CD4-positive, alpha-beta T cell (primary cell): ENCODE data around the gene CCR7. TPM values are rescaled to one million over a fixed set of nuclear protein-coding genes. Genes with fewer than 3 reads are reported as not detected.

Source experiments
- ATAC-seq: fragments of 200-7000 bp; cut with Tn5 transposase; one replicate; pipeline ENCODE4 v1.10.0; 2022; ENCODE audit warnings: mild to moderate bottlenecking; ENCODE audit not compliant: poor library complexity
- CTCF ChIA-PET: fragments of 350-600 bp; sonication (Branson Sonifier 250); formaldehyde crosslinking; loops from one replicate; lab custom pipeline; 2021; ENCODE audit warnings: antibody characterized with exemption, inconsistent platforms; lab: Charles Lee
- POLR2A ChIA-PET: fragments of 350-600 bp; sonication (Branson Sonifier 250); formaldehyde crosslinking; loops from one replicate; lab custom pipeline; 2021; ENCODE audit warnings: antibody characterized with exemption, inconsistent platforms; lab: Charles Lee
- DNase-seq, 14 experiments: peaks; one replicate each; pipeline ENCODE4 v3.0.0-alpha.2; 2013 to 2020; ENCODE audit warnings: mixed read lengths in 2 of 14
- H3K27ac ChIP-seq, 2 donors: one replicate each; pipeline versions ENCODE4 v1.5.1 to v1.7.0; 2013; ENCODE audit warnings: low read length in 2 of 2, low read depth in 1 of 2, mild to moderate bottlenecking in 1 of 2
- H3K27me3 ChIP-seq, 2 experiments: 1 replicate in 1 of 2; 2 replicates in 1 of 2; pipeline versions ENCODE4 v1.6.1 to v1.7.0; 2013; ENCODE audit warnings: low read length in 2 of 2, control low read depth in 1 of 2, mild to moderate bottlenecking in 1 of 2, moderate library complexity in 1 of 2; ENCODE audit not compliant: insufficient read depth in 2 of 2, control insufficient read depth in 1 of 2
- H3K36me3 ChIP-seq: one replicate; pipeline ENCODE4 v1.6.1; 2013; ENCODE audit warnings: low read length, control low read depth; ENCODE audit not compliant: insufficient read depth
- H3K4me1 ChIP-seq: one replicate; pipeline ENCODE4 v1.6.1; 2013; ENCODE audit warnings: low read length, control low read depth; ENCODE audit not compliant: insufficient read depth
- H3K4me3 ChIP-seq: one replicate; pipeline ENCODE4 v1.5.1; 2013; ENCODE audit warnings: mild to moderate bottlenecking, low read length, moderate library complexity
- H3K9me3 ChIP-seq, 2 experiments: 1 replicate in 1 of 2; 2 replicates in 1 of 2; pipeline versions ENCODE4 v1.6.1 to v1.7.0; 2013; ENCODE audit warnings: low read length in 2 of 2, mild to moderate bottlenecking in 2 of 2, control low read depth in 1 of 2, moderate library complexity in 1 of 2; ENCODE audit not compliant: control insufficient read depth in 1 of 2, insufficient read depth in 1 of 2
- H3K27ac Mint-ChIP-seq: one replicate; pipeline ENCODE4 v1.8.0; 2020; ENCODE audit warnings: mixed read lengths
- H3K27me3 Mint-ChIP-seq: one replicate; pipeline ENCODE4 v1.8.0; 2021; ENCODE audit warnings: mixed read lengths
- H3K36me3 Mint-ChIP-seq: one replicate; pipeline ENCODE4 v1.8.0; 2021; ENCODE audit warnings: low read depth, mixed read lengths
- H3K4me1 Mint-ChIP-seq: one replicate; pipeline ENCODE4 v1.8.0; 2021; ENCODE audit warnings: low read depth, mixed read lengths
- H3K4me3 Mint-ChIP-seq: one replicate; pipeline ENCODE4 v1.8.0; 2020; ENCODE audit warnings: mild to moderate bottlenecking, mixed read lengths
- H3K9me3 Mint-ChIP-seq: one replicate; pipeline ENCODE4 v1.8.0; 2020; ENCODE audit warnings: mixed read lengths
- intact Hi-C, 2 experiments: fragments of 100-400 bp; cut with DNase I in 1 of 2; cut with micrococcal nuclease in 1 of 2; formaldehyde crosslinking; loops; one replicate each; pipeline versions ENCODE4 v1.15.1 to v1.9.0; 2023 to 2025; cut with DNase I, micrococcal nuclease
- total RNA-seq, 174 experiments: library from RNA in 2 of 174; stranded (reverse) in 2 of 174; gene quantifications; one replicate each; pipeline ENCODE4 v1.2.3 and lab custom pipeline; 2021 to 2026
- TF ChIP-seq, protein P1 (sequence below): fragments of 200-600 bp; IDR thresholded peaks from one replicate; pipeline ENCODE4 v1.8.0; 2022; ENCODE audit warnings: antibody characterized with exemption, mild to moderate bottlenecking

CCR7 gene
- total RNA-seq, 2 experiments from 2014 or later = 170 to 180 TPM

DNA sequence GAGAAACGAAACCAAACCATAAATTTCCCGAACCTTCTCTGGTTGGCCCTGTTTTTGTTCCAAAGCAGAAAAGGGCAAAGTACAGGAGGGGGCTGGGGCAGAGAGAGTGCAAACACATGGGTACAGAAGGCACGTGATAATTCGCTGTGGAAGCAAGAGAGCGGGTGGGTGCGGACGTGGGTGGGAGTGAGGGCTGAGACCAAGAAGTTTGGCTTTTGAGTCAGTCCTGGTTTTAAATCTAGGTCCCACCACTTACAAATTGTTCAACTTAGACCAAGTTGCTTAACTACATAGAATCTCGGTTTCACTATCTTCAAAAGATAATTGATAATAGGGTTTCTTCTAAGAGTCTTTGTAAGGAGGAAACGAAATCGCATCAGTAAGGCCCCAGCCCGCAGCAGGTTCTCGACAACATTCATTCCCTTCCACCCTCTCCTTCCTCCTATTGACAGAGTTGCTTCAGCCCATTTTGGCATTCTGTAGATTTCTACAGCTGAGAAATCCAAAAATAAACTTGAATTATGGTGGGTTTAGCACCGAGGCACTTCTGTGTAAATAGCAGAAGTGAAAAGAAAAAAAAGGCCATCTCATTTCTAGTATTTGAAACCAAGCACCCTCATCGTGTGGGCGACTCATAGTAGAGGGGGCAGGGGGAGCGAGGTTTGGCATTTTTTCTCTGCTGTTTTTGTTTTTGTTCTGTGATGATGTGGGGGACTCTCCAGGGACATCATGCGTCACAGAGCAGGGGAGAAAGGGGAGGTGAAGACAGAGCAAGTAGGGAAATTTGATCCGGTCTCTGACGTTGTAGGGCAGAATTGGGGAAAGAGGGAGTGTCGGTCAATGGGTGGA lies 33.6 kb upstream of the CCR7 start:
- Mint-ChIP-seq H3K4me1 (peaks cover 95% of the 10 kb centered on the region), H3K27me3 (no peaks in the 10 kb centered on the region), H3K4me3 (peak overlapping the region; percentile 71), H3K9me3 (peaks cover 2% of the 10 kb centered on the region), H3K36me3 (no peaks in the 10 kb centered on the region), H3K27ac (peak overlapping the region; percentile 98)
- Histone ChIP-seq H3K4me3 (peak overlapping the region; percentile 24), H3K4me1 (peaks cover 78% of the 10 kb centered on the region), H3K36me3 (no peaks in the 10 kb centered on the region), H3K9me3 (no peaks in the 10 kb centered on the region), H3K27ac (peak overlapping the region; percentile 95 to 99), H3K27me3 (no peaks in the 10 kb centered on the region)
- ChIA-PET CTCF (interaction anchor here (1.0 to 2.8 kb wide), 4 partner anchors 17 to 65 kb away, joined by 3 to 21 read pairs (median 10); no protein-coding TSS in a partner anchor), POLR2A (interaction anchor here (1.2 to 3.2 kb wide), 9 partner anchors 9 to 181 kb away, joined by 4 to 51 read pairs (median 23); partner anchors contain the start of genes CCR7 and TOP2A)
- peak; percentile 47 for ATAC-seq
- intact Hi-C loops = loop anchor here in 1 of 2 experiments (1.0 to 2.0 kb wide), 4 partner anchors 9 to 37 kb away; no protein-coding TSS in a partner anchor
- DNase-seq = peak in 13 of 14 experiments; percentile 38 to 94 (median 65)
- TF ChIP-seq, protein P1, sequence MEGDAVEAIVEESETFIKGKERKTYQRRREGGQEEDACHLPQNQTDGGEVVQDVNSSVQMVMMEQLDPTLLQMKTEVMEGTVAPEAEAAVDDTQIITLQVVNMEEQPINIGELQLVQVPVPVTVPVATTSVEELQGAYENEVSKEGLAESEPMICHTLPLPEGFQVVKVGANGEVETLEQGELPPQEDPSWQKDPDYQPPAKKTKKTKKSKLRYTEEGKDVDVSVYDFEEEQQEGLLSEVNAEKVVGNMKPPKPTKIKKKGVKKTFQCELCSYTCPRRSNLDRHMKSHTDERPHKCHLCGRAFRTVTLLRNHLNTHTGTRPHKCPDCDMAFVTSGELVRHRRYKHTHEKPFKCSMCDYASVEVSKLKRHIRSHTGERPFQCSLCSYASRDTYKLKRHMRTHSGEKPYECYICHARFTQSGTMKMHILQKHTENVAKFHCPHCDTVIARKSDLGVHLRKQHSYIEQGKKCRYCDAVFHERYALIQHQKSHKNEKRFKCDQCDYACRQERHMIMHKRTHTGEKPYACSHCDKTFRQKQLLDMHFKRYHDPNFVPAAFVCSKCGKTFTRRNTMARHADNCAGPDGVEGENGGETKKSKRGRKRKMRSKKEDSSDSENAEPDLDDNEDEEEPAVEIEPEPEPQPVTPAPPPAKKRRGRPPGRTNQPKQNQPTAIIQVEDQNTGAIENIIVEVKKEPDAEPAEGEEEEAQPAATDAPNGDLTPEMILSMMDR = no peak

DNA sequence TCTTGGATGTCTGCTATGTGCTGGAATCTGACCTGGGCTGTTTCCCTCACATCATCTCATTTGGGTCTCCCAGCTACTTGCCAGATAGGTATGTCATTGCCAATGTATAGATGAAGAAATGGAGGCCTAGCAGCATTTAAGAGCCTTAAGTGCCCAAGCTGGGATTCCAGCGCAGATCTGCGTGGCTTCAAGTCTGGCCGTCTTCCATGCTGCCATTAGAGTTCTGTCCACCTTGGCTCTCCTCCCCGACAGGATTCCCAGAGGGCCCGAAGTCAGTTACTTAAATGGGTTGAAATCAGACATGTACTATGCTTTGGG lies 33.0 kb upstream of the CCR7 start:
- Histone ChIP-seq H3K4me1 (peaks cover 72% of the 10 kb centered on the region), H3K4me3 (peak overlapping the region; percentile 24), H3K36me3 (no peaks in the 10 kb centered on the region), H3K27ac (peak overlapping the region; percentile 95 to 99), H3K27me3 (no peaks in the 10 kb centered on the region), H3K9me3 (no peaks in the 10 kb centered on the region)
- Mint-ChIP-seq H3K9me3 (peaks cover 2% of the 10 kb centered on the region), H3K27me3 (no peaks in the 10 kb centered on the region), H3K4me3 (peak overlapping the region; percentile 71), H3K36me3 (no peaks in the 10 kb centered on the region), H3K4me1 (peaks cover 97% of the 10 kb centered on the region), H3K27ac (peak overlapping the region; percentile 98)
- ChIA-PET POLR2A (interaction anchor here (0.6 to 3.2 kb wide), 14 partner anchors 10 to 1091 kb away, joined by 3 to 51 read pairs (median 16); partner anchors contain the start of genes CCR7, EIF1 and TOP2A), CTCF (interaction anchor here (0.7 to 2.8 kb wide), 5 partner anchors 17 to 65 kb away, joined by 3 to 21 read pairs (median 4); no protein-coding TSS in a partner anchor)
- TF ChIP-seq, protein P1 = no peak
- ATAC-seq (no peak), DNase-seq (no peak)
- intact Hi-C loops = loop anchor here in 1 of 2 experiments (2.0 kb wide), 1 partner anchor 15 kb away; no protein-coding TSS in a partner anchor

DNA sequence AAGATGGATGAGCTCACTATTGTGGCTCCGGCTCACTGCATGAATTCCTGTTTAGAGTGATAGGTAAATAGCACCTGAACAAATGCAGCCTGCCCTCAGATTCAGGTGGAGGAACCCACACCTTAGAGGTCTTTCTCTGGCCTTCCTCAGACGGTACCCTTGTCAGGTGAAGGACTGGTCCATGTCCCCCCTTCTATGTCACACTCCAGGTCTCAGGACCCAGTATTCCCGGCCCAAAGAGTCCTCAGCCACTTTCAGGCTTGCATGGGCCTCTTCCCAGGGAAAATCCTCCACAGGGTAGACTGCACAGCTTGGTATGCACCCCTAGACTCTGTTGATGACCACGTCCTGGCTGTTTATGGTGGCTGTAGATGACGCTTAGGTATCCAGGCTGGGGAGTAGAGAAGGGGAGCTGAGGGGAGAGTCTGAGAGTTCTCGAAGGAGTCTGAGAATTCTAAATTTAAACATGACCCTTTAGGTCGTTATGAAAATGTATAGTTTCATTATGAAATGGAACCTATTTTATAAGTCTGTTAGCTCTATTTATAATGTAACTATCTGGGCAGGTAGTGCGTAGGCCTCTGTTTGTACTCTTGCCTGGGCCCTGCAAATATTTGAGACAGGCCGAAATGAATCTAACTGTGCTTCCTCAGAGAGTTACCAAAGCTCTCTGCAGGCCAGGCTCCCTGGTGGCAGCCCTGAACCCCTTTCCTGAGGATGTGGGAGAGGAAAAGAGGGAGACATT lies 32.5 kb upstream of the CCR7 start:
- ATAC-seq (peak; percentile 6), DNase-seq (peak in 1 of 14 experiments; percentile 36)
- Mint-ChIP-seq H3K27ac (peak overlapping the region; percentile 98), H3K4me1 (peaks cover 97% of the 10 kb centered on the region), H3K4me3 (peak overlapping the region; percentile 77), H3K9me3 (peaks cover 2% of the 10 kb centered on the region), H3K27me3 (no peaks in the 10 kb centered on the region), H3K36me3 (no peaks in the 10 kb centered on the region)
- ChIA-PET CTCF (interaction anchor here (0.7 to 2.8 kb wide), 7 partner anchors 15 to 43 kb away, joined by 3 to 21 read pairs (median 5); no protein-coding TSS in a partner anchor), POLR2A (interaction anchor here (0.6 to 3.2 kb wide), 17 partner anchors 8 to 1091 kb away, joined by 3 to 51 read pairs (median 10); partner anchors contain the start of genes CCR7, EIF1 and TOP2A)
- Histone ChIP-seq H3K27ac (peak overlapping the region; percentile 95 to 99), H3K4me3 (peak overlapping the region; percentile 24), H3K27me3 (no peaks in the 10 kb centered on the region), H3K4me1 (peaks cover 67% of the 10 kb centered on the region), H3K36me3 (no peaks in the 10 kb centered on the region), H3K9me3 (no peaks in the 10 kb centered on the region)
- TF ChIP-seq, protein P1 = no peak
- intact Hi-C loops = loop anchor here in 1 of 2 experiments (2.0 kb wide), 1 partner anchor 15 kb away; no protein-coding TSS in a partner anchor
